Tibial nerve (tissue), 4 donors: ENCODE results near the gene KRTAP1-1.
"Not testable (repeated sequence)": the region's sequence is repeated elsewhere in the genome, so short reads cannot be mapped to it uniquely, and the experiment has no call there.

ENCODE experiments used
- EP300 ChIP-seq, 2 donors: sonication (generic); formaldehyde crosslinking; IDR thresholded peaks; one replicate each; pipeline ENCODE4 v1.6.1; 2017; ENCODE audit warnings: antibody characterized with exemption in 2 of 2, mild to moderate bottlenecking in 1 of 2
- POLR2A ChIP-seq, 2 donors: fragments of 450-650 bp; IDR thresholded peaks; one replicate each; pipeline ENCODE4 v1.6.1; 2017; ENCODE audit warnings: antibody characterized with exemption in 2 of 2, mild to moderate bottlenecking in 2 of 2, moderate library complexity in 2 of 2
- TF ChIP-seq, protein P1 (sequence below), 5 experiments: fragments of 200-600 bp in 3 of 5; fragments of 450-650 bp in 2 of 5; sonication (generic) in 3 of 5; IDR thresholded peaks; one replicate each; pipeline ENCODE4 v1.5.1; 2016 to 2019; ENCODE audit warnings: antibody characterized with exemption in 5 of 5, mild to moderate bottlenecking in 3 of 5, moderate library complexity in 2 of 5

DNA sequence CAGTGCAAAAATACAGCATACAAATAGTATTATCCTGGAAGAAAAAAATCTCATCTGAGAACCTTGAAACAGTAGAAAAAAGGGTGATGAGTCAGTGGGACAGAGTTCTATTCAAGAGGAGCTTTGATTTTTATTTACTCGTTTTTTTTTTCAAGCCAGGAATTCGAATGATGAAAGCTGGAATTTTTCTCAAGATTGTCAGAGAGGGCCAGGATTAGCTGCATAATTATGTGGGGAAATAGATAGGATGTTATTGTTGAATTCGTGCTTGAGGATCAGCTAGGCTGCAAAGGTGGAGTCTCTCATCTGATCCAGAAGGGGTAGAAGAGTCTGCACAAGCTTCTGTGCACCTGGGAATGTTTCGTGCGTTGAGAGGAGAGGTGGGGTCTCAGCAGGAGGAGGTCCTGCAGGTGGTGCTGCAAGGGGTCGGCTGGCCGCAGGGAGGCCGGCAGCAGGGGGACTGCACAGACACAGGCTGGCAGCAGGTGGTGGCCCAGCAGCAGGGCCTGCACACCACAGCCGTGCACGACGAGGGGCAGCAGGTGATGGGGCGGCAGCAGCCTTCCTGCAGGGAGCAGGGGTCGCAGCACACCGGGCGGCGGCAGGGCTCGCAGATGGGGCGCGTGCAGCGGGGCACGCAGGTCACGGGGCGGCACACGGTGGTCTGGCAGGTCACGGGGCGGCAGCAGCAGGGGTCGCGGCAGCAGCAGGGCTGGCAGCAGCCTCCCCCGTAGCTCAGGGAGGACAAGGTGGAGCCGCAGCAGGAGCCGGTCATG is 18.2 kb upstream of the KRTAP1-1 start:
- TF ChIP-seq, protein P1, sequence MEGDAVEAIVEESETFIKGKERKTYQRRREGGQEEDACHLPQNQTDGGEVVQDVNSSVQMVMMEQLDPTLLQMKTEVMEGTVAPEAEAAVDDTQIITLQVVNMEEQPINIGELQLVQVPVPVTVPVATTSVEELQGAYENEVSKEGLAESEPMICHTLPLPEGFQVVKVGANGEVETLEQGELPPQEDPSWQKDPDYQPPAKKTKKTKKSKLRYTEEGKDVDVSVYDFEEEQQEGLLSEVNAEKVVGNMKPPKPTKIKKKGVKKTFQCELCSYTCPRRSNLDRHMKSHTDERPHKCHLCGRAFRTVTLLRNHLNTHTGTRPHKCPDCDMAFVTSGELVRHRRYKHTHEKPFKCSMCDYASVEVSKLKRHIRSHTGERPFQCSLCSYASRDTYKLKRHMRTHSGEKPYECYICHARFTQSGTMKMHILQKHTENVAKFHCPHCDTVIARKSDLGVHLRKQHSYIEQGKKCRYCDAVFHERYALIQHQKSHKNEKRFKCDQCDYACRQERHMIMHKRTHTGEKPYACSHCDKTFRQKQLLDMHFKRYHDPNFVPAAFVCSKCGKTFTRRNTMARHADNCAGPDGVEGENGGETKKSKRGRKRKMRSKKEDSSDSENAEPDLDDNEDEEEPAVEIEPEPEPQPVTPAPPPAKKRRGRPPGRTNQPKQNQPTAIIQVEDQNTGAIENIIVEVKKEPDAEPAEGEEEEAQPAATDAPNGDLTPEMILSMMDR (IDR thresholded peaks at IDR 0.05): not testable (repeated sequence)
- TF ChIP-seq POLR2A, EP300 (IDR thresholded peaks at IDR 0.05): not testable (repeated sequence)
